BE2C (cell line): Measurements from ENCODE around the gene SRGAP1.

Source experiments
- DNase-seq: peaks from one replicate; pipeline ENCODE4 v3.0.0-alpha.2; 2020
- H3K27me3 ChIP-seq: fragments of 250-450 bp; sonication (Bioruptor Pico); 2 replicates; pipeline ENCODE4 v1.5.1; 2020; ENCODE audit warnings: mild to moderate bottlenecking
- H3K36me3 ChIP-seq: fragments of 250-450 bp; sonication (Bioruptor Pico); 2 replicates; pipeline ENCODE4 v1.5.1; 2020; ENCODE audit warnings: mild to moderate bottlenecking
- H3K4me1 ChIP-seq: fragments of 250-450 bp; sonication (Bioruptor Pico); 2 replicates; pipeline ENCODE4 v1.5.1; 2020
- H3K4me3 ChIP-seq: 2 replicates; pipeline ENCODE4 v1.5.1; 2011; ENCODE audit warnings: low read depth, low read length
- H3K9me3 ChIP-seq: fragments of 250-450 bp; sonication (Bioruptor Pico); 2 replicates; pipeline ENCODE4 v1.5.1; 2020
- TF ChIP-seq, protein P1 (sequence below): IDR thresholded peaks from 2 replicates; pipeline ENCODE4 v1.5.1; 2012; ENCODE audit warnings: mild to moderate bottlenecking, low read depth, low read length

Gene SRGAP1

DNA sequence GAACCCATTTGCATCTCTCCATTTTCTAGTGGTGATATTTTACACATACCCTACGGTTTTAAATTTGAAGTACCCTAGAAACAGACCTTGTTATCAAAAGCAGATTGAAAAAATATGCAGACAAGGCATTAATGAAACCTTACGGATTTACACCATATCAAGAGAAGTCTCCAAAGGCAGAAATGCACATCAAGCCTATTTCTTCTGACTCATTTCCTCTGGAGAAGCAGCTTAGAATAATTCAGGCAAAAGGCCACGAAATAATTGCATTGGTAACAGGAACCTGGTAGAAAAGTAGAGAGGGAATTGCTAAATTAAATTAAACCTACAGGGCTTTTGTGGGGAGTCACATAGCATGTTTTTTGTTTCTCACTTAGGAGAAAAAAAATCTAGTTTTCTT lies 342.9 kb downstream of the SRGAP1 start:
- TF ChIP-seq, protein P1, sequence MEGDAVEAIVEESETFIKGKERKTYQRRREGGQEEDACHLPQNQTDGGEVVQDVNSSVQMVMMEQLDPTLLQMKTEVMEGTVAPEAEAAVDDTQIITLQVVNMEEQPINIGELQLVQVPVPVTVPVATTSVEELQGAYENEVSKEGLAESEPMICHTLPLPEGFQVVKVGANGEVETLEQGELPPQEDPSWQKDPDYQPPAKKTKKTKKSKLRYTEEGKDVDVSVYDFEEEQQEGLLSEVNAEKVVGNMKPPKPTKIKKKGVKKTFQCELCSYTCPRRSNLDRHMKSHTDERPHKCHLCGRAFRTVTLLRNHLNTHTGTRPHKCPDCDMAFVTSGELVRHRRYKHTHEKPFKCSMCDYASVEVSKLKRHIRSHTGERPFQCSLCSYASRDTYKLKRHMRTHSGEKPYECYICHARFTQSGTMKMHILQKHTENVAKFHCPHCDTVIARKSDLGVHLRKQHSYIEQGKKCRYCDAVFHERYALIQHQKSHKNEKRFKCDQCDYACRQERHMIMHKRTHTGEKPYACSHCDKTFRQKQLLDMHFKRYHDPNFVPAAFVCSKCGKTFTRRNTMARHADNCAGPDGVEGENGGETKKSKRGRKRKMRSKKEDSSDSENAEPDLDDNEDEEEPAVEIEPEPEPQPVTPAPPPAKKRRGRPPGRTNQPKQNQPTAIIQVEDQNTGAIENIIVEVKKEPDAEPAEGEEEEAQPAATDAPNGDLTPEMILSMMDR, result no peak
- Histone ChIP-seq H3K27me3 (no peaks in the 10 kb centered on the region), H3K36me3 (no peaks in the 10 kb centered on the region), H3K4me3 (no peak overlapping the region), H3K9me3 (no peaks in the 10 kb centered on the region), H3K4me1 (peaks cover 7% of the 10 kb centered on the region)
- DNase-seq, result no peak

DNA sequence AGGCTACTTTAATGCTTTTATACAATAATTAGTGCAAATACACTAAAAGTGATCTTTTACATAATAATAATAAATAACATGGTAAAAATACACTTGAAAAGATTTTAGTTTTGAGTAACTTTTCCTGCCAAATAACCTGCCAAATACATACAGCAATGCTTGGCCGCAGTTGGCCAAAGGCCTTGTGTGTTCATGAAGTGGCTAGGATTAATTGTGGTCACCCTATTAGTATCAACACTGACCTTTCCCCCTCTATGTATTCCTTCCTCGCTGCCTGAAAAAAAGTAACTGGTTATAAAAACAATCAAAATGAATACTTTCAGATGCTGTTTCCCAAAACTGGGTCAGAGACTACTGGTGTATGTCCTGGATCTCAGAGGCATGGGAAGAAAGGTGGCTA lies 343.3 kb downstream of the SRGAP1 start:
- no peaks in the 10 kb centered on the region for H3K27me3 ChIP-seq
- DNase-seq, result no peak
- no peaks in the 10 kb centered on the region for H3K9me3 ChIP-seq
- TF ChIP-seq, protein P1, result no peak
- H3K4me3 ChIP-seq, result no peak overlapping the region
- H3K4me1 ChIP-seq, result peaks cover 7% of the 10 kb centered on the region
- H3K36me3 ChIP-seq, result no peaks in the 10 kb centered on the region

DNA sequence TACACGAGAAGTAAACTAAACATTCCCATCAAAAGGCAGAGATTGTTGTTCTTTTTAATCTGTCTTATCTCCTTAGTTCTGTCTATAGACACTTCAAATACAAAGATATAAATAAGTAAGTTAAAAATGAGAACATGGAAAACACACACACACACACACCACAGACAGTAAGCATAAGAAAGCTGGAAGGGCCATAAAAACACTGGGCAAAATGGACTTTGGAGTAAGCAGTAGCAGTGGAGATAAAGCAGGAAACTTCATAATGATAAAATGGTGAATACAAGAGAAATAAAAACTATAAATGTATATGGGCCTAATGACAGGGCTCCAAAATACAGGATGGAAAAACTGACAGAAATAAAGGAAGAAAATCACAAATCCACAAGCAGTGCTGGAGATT lies 345.0 kb downstream of the SRGAP1 start:
- no peak overlapping the region for H3K4me3 ChIP-seq
- TF ChIP-seq, protein P1, result no peak
- H3K4me1 ChIP-seq, result peaks cover 7% of the 10 kb centered on the region
- peaks cover 5% of the 10 kb centered on the region for H3K36me3 ChIP-seq
- H3K27me3 ChIP-seq, result no peaks in the 10 kb centered on the region
- H3K9me3 ChIP-seq, result no peaks in the 10 kb centered on the region
- DNase-seq, result no peak

DNA sequence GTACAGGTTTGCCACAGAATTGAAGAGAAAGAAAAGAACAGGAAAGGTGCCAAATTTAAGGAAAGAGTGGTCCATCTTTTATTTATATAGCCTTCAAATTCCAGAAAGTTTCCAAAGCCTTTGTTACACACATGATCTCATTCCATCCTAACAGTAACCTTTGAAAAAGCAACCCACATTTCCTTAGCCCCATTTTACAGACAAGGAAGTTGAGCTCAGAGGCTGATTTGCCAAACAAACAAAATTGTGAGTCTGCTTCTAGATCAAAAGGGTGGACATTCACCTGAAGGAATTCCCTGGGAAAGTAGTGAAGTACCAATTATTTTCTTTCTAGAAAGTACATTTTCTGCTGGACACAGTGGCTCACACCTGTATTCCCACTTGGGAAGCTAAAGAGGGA lies 345.6 kb downstream of the SRGAP1 start:
- no peak for DNase-seq
- Histone ChIP-seq H3K4me3 (no peak overlapping the region), H3K27me3 (no peaks in the 10 kb centered on the region), H3K9me3 (no peaks in the 10 kb centered on the region), H3K36me3 (peaks cover 5% of the 10 kb centered on the region), H3K4me1 (peaks cover 7% of the 10 kb centered on the region)
- TF ChIP-seq, protein P1, result no peak

DNA sequence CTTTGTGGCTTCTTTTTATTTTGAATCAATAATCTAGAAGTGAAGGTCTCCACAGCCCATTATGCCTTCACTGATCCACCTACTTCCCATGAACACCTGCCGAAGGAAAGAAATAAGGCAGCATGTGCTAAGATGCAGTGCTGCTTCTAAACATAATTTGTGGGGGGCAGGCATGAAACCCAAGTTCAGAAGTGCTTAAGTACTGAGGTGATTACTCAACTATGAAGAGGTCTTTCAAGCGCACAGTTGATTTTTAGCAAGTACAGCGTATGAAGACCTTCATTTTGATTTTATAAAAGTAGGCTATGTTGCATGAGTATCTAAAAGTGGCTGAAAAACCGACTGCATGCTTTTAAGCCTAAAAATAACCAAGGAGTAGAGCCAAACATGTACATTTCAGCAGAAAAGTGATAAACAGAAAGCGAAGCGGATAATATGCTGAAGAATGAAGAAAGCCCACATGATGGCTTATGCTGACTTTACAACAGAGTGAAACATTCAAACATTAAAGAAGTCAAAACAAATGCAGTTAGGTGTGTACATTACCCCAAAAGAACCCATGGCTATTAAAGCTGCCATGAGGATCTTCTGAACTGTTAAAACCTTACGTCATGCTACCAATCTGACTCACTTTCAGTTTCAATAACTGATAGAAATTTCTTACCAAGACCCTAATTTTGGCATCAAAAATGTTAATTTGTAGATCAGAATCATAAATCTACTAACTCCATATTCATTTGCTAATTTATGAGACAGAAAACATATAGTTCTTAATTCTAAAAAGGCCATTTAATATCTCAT lies 348.3 kb downstream of the SRGAP1 start:
- no peak overlapping the region for H3K4me3 ChIP-seq
- DNase-seq, result no peak
- no peaks in the 10 kb centered on the region for H3K9me3 ChIP-seq
- no peaks in the 10 kb centered on the region for H3K4me1 ChIP-seq
- TF ChIP-seq, protein P1, result no peak
- H3K27me3 ChIP-seq, result no peaks in the 10 kb centered on the region
- peaks cover 5% of the 10 kb centered on the region for H3K36me3 ChIP-seq

DNA sequence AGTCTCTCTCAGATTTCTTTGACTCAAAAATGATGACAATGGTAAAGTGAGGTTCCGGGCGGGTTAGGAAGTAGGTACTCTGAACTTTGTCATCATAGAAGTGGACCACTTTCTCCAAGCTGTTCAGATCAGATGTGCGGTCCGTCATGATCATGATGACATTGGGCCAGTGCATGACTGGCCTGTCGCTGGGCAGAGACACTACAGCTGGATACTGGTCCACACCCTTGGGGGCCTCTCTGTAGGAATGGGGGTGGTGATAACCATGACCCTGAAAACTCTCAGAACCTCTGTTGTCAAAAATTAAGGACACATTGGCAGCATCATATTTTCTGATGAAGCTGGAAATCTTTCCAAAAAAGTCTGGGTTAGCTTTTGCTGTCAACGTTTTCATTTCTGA lies 349.4 kb downstream of the SRGAP1 start:
- Histone ChIP-seq H3K4me3 (no peak overlapping the region), H3K9me3 (no peaks in the 10 kb centered on the region), H3K4me1 (no peaks in the 10 kb centered on the region), H3K36me3 (peaks cover 5% of the 10 kb centered on the region), H3K27me3 (no peaks in the 10 kb centered on the region)
- TF ChIP-seq, protein P1, result no peak
- DNase-seq, result no peak
